Smooth muscle cell (in vitro differentiated cells): ENCODE results near the gene TRPM2. TPM values are rescaled to one million over a fixed set of nuclear protein-coding genes. Genes with fewer than 3 reads are reported as not detected.

Source experiments
- DNase-seq: peaks from one replicate; lab custom pipeline; 2025; ENCODE audit not compliant: unreplicated experiment; lab: John Stamatoyannopoulos, UW
- H2AFZ ChIP-seq: fragments of 200-600 bp; sonication (generic); 2 replicates; pipeline ENCODE4 v1.6.0; 2016; ENCODE audit warnings: antibody characterized with exemption, low read depth, mild to moderate bottlenecking
- H3F3A ChIP-seq: fragments of 200-600 bp; sonication (generic); 2 replicates; pipeline ENCODE4 v1.6.0; 2017; ENCODE audit warnings: antibody characterized with exemption, low read depth
- H3K27ac ChIP-seq: fragments of 200-600 bp; sonication (generic); 2 replicates; pipeline ENCODE4 v1.5.1; 2016; ENCODE audit warnings: low read depth, mild to moderate bottlenecking
- H3K27me3 ChIP-seq: fragments of 200-600 bp; sonication (generic); 2 replicates; pipeline ENCODE4 v1.6.1; 2016; ENCODE audit warnings: low read depth, mild to moderate bottlenecking
- H3K36me3 ChIP-seq: fragments of 200-600 bp; sonication (generic); 2 replicates; pipeline ENCODE4 v1.5.1; 2016; ENCODE audit warnings: low read depth
- H3K4me1 ChIP-seq: fragments of 200-600 bp; sonication (generic); 2 replicates; pipeline ENCODE4 v1.5.1; 2016; ENCODE audit warnings: low read depth
- H3K4me2 ChIP-seq: fragments of 200-600 bp; sonication (generic); 2 replicates; pipeline ENCODE4 v1.6.0; 2016; ENCODE audit warnings: mild to moderate bottlenecking
- H3K4me3 ChIP-seq: fragments of 200-600 bp; sonication (generic); 2 replicates; pipeline ENCODE4 v1.5.1; 2016; ENCODE audit warnings: mild to moderate bottlenecking
- H3K79me2 ChIP-seq: fragments of 200-600 bp; sonication (generic); 2 replicates; pipeline ENCODE4 v1.6.0; 2016; ENCODE audit warnings: low read depth, mild to moderate bottlenecking
- H3K9ac ChIP-seq: fragments of 200-600 bp; sonication (generic); 2 replicates; pipeline ENCODE4 v1.6.0; 2016; ENCODE audit warnings: low read depth
- H3K9me3 ChIP-seq: fragments of 200-600 bp; sonication (generic); replicated peaks from 2 replicates; pipeline ENCODE4 v1.5.1; 2016; ENCODE audit warnings: low read depth
- H4K20me1 ChIP-seq: fragments of 200-600 bp; sonication (generic); 2 replicates; pipeline ENCODE4 v1.6.0; 2016; ENCODE audit warnings: low read depth
- WGBS: methylation state at CpG from one replicate; pipeline ENCODE4 v1.1.7; 2016; ENCODE audit warnings: low lambda C conversion rate; 5-methylcytosine and 5-hydroxymethylcytosine counted together
- polyA plus RNA-seq: library from polyadenylated mRNA; unstranded; fragments of >200 nt; fragmentation: Nextera tagmentation; extraction: Ambion mirVana; gene quantifications from 2 replicates; pipeline ENCODE4 v1.2.1, GENCODE V29; 2016
- total RNA-seq: library from RNA; depleted of rRNA; stranded (reverse); fragments of >200 nt; gene quantifications from 2 replicates; pipeline ENCODE4 v1.2.3, GENCODE V29; 2014
- TF ChIP-seq, protein P1 (sequence below): fragments of 200-600 bp; sonication (generic); IDR thresholded peaks from 2 replicates; pipeline ENCODE4 v1.5.1; 2017; ENCODE audit warnings: borderline replicate concordance, mild to moderate bottlenecking, antibody characterized with exemption; ENCODE audit not compliant: insufficient read depth, poor library complexity, severe bottlenecking

The TRPM2 gene
- total and polyA plus RNA-seq, 2 experiments from 2014 or later, result 0.31 TPM; not detected in 1

DNA sequence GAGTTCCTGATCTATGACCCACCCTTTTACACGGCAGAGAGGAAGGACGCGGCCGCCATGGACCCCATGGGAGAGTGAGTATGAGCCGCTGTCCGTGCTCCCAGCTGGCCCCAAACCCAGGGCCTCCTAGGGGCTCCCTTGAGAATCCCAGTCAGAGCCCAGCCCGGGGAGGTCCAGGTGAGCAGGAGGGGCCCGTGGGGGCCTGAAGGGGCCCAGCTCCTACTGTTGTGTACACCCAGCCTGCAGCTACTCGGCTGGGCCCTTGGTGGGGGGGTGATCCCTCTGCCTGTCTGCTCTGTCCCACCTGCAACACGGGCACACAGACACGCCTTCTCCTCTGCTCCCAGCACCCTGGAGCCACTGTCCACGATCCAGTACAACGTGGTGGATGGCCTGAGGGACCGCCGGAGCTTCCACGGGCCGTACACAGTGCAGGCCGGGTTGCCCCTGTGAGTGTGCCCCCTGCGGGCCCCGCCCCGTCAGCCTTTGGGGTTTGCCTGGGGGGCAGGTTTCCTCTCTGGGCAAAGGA is 73.3 kb downstream of the TRPM2 start:
- H3K36me3 ChIP-seq, result no peaks in the 10 kb centered on the region
- no peaks in the 10 kb centered on the region for H3F3A ChIP-seq
- no peaks in the 10 kb centered on the region for H3K27me3 ChIP-seq
- H3K4me1 ChIP-seq, result no peaks in the 10 kb centered on the region
- H2AFZ ChIP-seq, result no peak overlapping the region
- TF ChIP-seq, protein P1, sequence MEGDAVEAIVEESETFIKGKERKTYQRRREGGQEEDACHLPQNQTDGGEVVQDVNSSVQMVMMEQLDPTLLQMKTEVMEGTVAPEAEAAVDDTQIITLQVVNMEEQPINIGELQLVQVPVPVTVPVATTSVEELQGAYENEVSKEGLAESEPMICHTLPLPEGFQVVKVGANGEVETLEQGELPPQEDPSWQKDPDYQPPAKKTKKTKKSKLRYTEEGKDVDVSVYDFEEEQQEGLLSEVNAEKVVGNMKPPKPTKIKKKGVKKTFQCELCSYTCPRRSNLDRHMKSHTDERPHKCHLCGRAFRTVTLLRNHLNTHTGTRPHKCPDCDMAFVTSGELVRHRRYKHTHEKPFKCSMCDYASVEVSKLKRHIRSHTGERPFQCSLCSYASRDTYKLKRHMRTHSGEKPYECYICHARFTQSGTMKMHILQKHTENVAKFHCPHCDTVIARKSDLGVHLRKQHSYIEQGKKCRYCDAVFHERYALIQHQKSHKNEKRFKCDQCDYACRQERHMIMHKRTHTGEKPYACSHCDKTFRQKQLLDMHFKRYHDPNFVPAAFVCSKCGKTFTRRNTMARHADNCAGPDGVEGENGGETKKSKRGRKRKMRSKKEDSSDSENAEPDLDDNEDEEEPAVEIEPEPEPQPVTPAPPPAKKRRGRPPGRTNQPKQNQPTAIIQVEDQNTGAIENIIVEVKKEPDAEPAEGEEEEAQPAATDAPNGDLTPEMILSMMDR, result no peak
- no peaks in the 10 kb centered on the region for H3K9me3 ChIP-seq
- no peak overlapping the region for H3K4me3 ChIP-seq
- DNase-seq, result no peak
- no peak overlapping the region for H3K9ac ChIP-seq
- no peak overlapping the region for H3K27ac ChIP-seq
- H4K20me1 ChIP-seq, result no peaks in the 10 kb centered on the region
- H3K79me2 ChIP-seq, result no peaks in the 10 kb centered on the region
- WGBS, result 96% methylated on average over 21 of the region's 21 CpGs
- H3K4me2 ChIP-seq, result no peak overlapping the region

- no peaks in the 10 kb centered on the region for H4K20me1 ChIP-seq
- H2AFZ ChIP-seq, result no peak overlapping the region
- no peaks in the 10 kb centered on the region for H3K27me3 ChIP-seq
- no peak overlapping the region for H3K27ac ChIP-seq
- TF ChIP-seq, protein P1, result no peak
- no peaks in the 10 kb centered on the region for H3K36me3 ChIP-seq
- H3K9ac ChIP-seq, result no peak overlapping the region
- no peaks in the 10 kb centered on the region for H3K9me3 ChIP-seq
- no peaks in the 10 kb centered on the region for H3K79me2 ChIP-seq
- DNase-seq, result no peak
- H3F3A ChIP-seq, result no peaks in the 10 kb centered on the region
- H3K4me2 ChIP-seq, result no peak overlapping the region
- no peak overlapping the region for H3K4me3 ChIP-seq
- no peaks in the 10 kb centered on the region for H3K4me1 ChIP-seq
- WGBS, result 93% methylated on average over 28 of the region's 28 CpGs
Measured at GRCh38 chr21:44427241-44428120, 74.1 kb downstream of the TRPM2 start.

DNA sequence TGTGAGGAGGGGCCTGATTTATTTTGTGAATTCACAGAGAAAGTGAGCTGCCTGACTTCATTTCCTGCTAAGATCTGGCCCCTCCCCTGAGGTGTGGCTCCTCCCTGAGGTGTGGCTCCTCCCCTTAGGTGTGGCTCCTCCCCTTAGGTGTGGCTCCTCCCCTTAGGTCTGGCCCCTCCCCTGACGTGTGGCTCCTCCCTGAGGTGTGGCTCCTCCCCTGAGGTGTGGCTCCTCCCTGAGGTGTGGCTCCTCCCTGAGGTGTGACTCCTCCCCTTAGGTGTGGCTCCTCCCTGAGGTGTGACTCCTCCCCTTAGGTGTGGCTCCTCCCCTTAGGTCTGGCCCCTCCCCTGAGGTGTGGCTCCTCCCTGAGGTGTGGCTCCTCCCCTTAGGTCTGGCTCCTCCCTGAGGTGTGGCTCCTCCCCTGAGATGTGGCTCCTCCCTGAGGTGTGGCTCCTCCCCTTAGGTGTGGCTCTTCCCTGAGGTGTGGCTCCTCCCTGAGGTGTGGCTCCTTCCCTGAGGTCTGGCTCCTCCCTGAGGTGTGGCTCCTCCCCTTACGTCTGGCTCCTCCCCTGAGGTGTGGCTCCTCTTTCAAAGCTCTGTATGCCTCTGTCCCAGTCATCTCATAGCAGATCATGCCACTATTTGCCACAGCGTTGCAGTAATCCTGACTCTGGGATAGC is 75.0 kb downstream of the TRPM2 start:
- H3K27ac ChIP-seq, result no peak overlapping the region
- no peaks in the 10 kb centered on the region for H4K20me1 ChIP-seq
- no peaks in the 10 kb centered on the region for H3K9me3 ChIP-seq
- TF ChIP-seq, protein P1, result no peak
- 62% methylated on average over 3 of the region's 3 CpGs for WGBS
- no peaks in the 10 kb centered on the region for H3K79me2 ChIP-seq
- H3K27me3 ChIP-seq, result no peaks in the 10 kb centered on the region
- no peaks in the 10 kb centered on the region for H3K36me3 ChIP-seq
- H3K4me1 ChIP-seq, result no peaks in the 10 kb centered on the region
- no peak overlapping the region for H3K9ac ChIP-seq
- no peak overlapping the region for H2AFZ ChIP-seq
- no peak for DNase-seq
- H3K4me3 ChIP-seq, result no peak overlapping the region
- no peaks in the 10 kb centered on the region for H3F3A ChIP-seq
- H3K4me2 ChIP-seq, result no peak overlapping the region
